Neutrophil (primary cell): ENCODE data around the gene KRTAP12-1.
"Not testable (repeated sequence)": the region's sequence is repeated elsewhere in the genome, so short reads cannot be mapped to it uniquely, and the experiment has no call there.

Experiments
- H3K27ac ChIP-seq: fragments of 200-600 bp; sonication (generic); 2 replicates; pipeline ENCODE4 v1.5.1; 2016; ENCODE audit warnings: mild to moderate bottlenecking, moderate library complexity
- H3K27me3 ChIP-seq: fragments of 200-600 bp; sonication (generic); 2 replicates; pipeline ENCODE4 v1.6.0; 2016; ENCODE audit warnings: mild to moderate bottlenecking
- H3K36me3 ChIP-seq: fragments of 200-600 bp; sonication (generic); 2 replicates; pipeline ENCODE4 v1.5.1; 2017
- H3K4me1 ChIP-seq, 2 experiments: fragments of 200-600 bp in 1 of 2; sonication (generic) in 1 of 2; 1 replicate in 1 of 2; 2 replicates in 1 of 2; pipeline versions ENCODE4 v1.5.1 to v1.6.1; 2013 to 2016; ENCODE audit warnings: low read depth in 1 of 2, low read length in 1 of 2, mild to moderate bottlenecking in 1 of 2, moderate library complexity in 1 of 2; ENCODE audit not compliant: control insufficient read depth in 1 of 2, insufficient read depth in 1 of 2
- H3K4me3 ChIP-seq, 2 experiments: fragments of 200-600 bp in 1 of 2; sonication (generic) in 1 of 2; 1 replicate in 1 of 2; 2 replicates in 1 of 2; pipeline ENCODE4 v1.5.1; 2013 to 2016; ENCODE audit warnings: low read depth in 1 of 2, low read length in 1 of 2, mild to moderate bottlenecking in 1 of 2, moderate library complexity in 1 of 2
- H3K9me3 ChIP-seq: fragments of 200-600 bp; sonication (generic); 2 replicates; pipeline ENCODE4 v1.5.1; 2016
- CTCF ChIP-seq: fragments of 200-600 bp; sonication (generic); IDR thresholded peaks from 2 replicates; pipeline ENCODE4 v1.5.1; 2016; ENCODE audit warnings: antibody characterized with exemption

The KRTAP12-1 gene

GRCh38 chr21:44694776-44695175, 12.8 kb upstream of the KRTAP12-1 start:
- H3K9me3 ChIP-seq, result no peaks in the 10 kb centered on the region
- TF ChIP-seq CTCF, result no peak
- H3K27me3 ChIP-seq, result peaks cover 71% of the 10 kb centered on the region
- H3K36me3 ChIP-seq, result no peaks in the 10 kb centered on the region
- H3K27ac ChIP-seq, result no peak overlapping the region
- H3K4me1 ChIP-seq, result no peaks in the 10 kb centered on the region
- H3K4me3 ChIP-seq, result no peak overlapping the region

- H3K4me1 ChIP-seq, result no peaks in the 10 kb centered on the region
- no peak for TF ChIP-seq CTCF
- H3K9me3 ChIP-seq, result no peaks in the 10 kb centered on the region
- H3K27ac ChIP-seq, result no peak overlapping the region
- H3K4me3 ChIP-seq, result no peak overlapping the region
- H3K27me3 ChIP-seq, result peaks cover 54% of the 10 kb centered on the region
- H3K36me3 ChIP-seq, result no peaks in the 10 kb centered on the region
Measured at GRCh38 chr21:44692798-44693512, 11.0 kb upstream of the KRTAP12-1 start.

- H3K36me3 ChIP-seq, result no peaks in the 10 kb centered on the region
- H3K4me1 ChIP-seq, result no peaks in the 10 kb centered on the region
- no peaks in the 10 kb centered on the region for H3K9me3 ChIP-seq
- H3K27me3 ChIP-seq, result peaks cover 50% of the 10 kb centered on the region
- H3K4me3 ChIP-seq, result no peak overlapping the region
- no peak overlapping the region for H3K27ac ChIP-seq
- TF ChIP-seq CTCF, result no peak
Measured at GRCh38 chr21:44691686-44692085, 9.7 kb upstream of the KRTAP12-1 start.

- H3K36me3 ChIP-seq, H3K4me3 ChIP-seq, H3K4me1 ChIP-seq, H3K27ac ChIP-seq, H3K9me3 ChIP-seq: not testable (repeated sequence)
- peaks cover 38% of the 10 kb centered on the region for H3K27me3 ChIP-seq
Measured at GRCh38 chr21:44689740-44690139, 7.8 kb upstream of the KRTAP12-1 start.

- no peaks in the 10 kb centered on the region for H3K36me3 ChIP-seq
- TF ChIP-seq CTCF, result no peak
- H3K4me1 ChIP-seq, result no peaks in the 10 kb centered on the region
- no peaks in the 10 kb centered on the region for H3K9me3 ChIP-seq
- H3K27ac ChIP-seq, result no peak overlapping the region
- H3K4me3 ChIP-seq, result no peak overlapping the region
- peaks cover 34% of the 10 kb centered on the region for H3K27me3 ChIP-seq
Measured at GRCh38 chr21:44687671-44688070, 5.7 kb upstream of the KRTAP12-1 start.

GRCh38 chr21:44686843-44687561, 5.0 kb upstream of the KRTAP12-1 start:
- H3K36me3 ChIP-seq, result no peaks in the 10 kb centered on the region
- TF ChIP-seq CTCF, result no peak
- peaks cover 38% of the 10 kb centered on the region for H3K27me3 ChIP-seq

More at GRCh38 chr21:44686843-44687561, 5.0 kb upstream of the KRTAP12-1 start:
- Histone ChIP-seq H3K27ac (no peak overlapping the region), H3K4me3 (no peak overlapping the region), H3K4me1 (no peaks in the 10 kb centered on the region), H3K9me3 (no peaks in the 10 kb centered on the region)
